ACC112 (cell line): ENCODE data around the gene CBFA2T2.
"Not testable (repeated sequence)": the region's sequence is repeated elsewhere in the genome, so short reads cannot be mapped to it uniquely, and the experiment has no call there.

Experiments
- H2AFZ ChIP-seq: fragments of 200-600 bp; sonication (generic); one replicate; pipeline ENCODE4 v1.6.0; 2017; ENCODE audit warnings: antibody characterized with exemption, low read length; ENCODE audit not compliant: unreplicated experiment
- H3K27ac ChIP-seq: fragments of 200-600 bp; sonication (generic); 2 replicates; pipeline ENCODE4 v1.5.1; 2014; ENCODE audit warnings: low read depth, mild to moderate bottlenecking, antibody characterized with exemption, low read length, moderate library complexity
- H3K27me3 ChIP-seq: fragments of 200-600 bp; sonication (generic); 2 replicates; pipeline ENCODE4 v1.6.1; 2014; ENCODE audit warnings: mild to moderate bottlenecking, antibody characterized with exemption, low read length, moderate library complexity, mixed read lengths; ENCODE audit not compliant: insufficient read depth
- H3K36me3 ChIP-seq: fragments of 200-600 bp; sonication (generic); 2 replicates; pipeline ENCODE4 v1.6.1; 2016; ENCODE audit warnings: mild to moderate bottlenecking, antibody characterized with exemption, low read length, moderate library complexity, mixed read lengths; ENCODE audit not compliant: insufficient read depth
- H3K4me1 ChIP-seq: fragments of 200-600 bp; sonication (generic); one replicate; pipeline ENCODE4 v1.6.1; 2016; ENCODE audit warnings: low read length, mixed read lengths; ENCODE audit not compliant: insufficient read depth, unreplicated experiment, control insufficient read depth
- H3K4me3 ChIP-seq: fragments of 200-600 bp; sonication (generic); 2 replicates; pipeline ENCODE4 v1.5.1; 2014; ENCODE audit warnings: mild to moderate bottlenecking, low read depth, low read length
- H3K79me2 ChIP-seq: fragments of 200-600 bp; sonication (generic); one replicate; pipeline ENCODE4 v1.6.0; 2016; ENCODE audit warnings: low read length; ENCODE audit not compliant: control insufficient read depth, unreplicated experiment, insufficient read depth

The CBFA2T2 gene

DNA sequence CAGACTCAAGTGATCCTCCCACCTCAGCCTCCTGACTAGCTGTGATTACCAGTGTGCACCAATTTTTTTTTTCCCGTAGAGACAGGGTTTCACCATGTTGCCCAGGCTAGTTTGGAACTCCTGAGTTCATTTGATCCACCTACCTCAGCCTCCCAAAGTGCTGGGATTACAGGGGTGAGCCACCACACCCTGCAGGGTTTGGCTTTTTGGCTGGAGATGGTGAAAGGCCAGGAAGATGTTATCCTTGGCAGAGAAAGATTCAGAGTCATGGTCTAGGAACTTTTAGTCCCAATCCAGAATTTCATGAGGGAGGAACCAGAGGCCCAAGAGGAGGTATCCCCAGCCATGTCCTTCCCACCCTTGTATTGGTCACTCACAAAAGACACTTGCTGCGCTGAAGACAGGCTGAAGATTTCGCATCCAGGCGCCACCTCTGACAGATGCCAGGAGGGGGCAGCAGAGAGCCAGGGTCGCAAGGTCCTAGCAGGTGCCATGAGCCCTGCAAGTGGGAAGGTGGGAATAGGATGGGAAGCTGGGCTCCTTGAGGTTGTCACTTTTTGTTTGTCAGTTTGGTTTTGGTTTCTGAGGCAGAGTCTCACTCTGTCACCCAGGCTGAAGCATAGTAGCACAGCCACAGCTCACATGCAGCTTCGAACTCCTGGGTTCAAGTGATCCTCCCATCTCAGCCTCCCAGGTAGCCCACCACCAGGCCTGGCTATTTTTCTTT, 32.8 kb upstream of the CBFA2T2 start:
- not testable (repeated sequence) for H2AFZ ChIP-seq, H3K27ac ChIP-seq, H3K79me2 ChIP-seq, H3K27me3 ChIP-seq, H3K4me1 ChIP-seq, H3K36me3 ChIP-seq, H3K4me3 ChIP-seq

DNA sequence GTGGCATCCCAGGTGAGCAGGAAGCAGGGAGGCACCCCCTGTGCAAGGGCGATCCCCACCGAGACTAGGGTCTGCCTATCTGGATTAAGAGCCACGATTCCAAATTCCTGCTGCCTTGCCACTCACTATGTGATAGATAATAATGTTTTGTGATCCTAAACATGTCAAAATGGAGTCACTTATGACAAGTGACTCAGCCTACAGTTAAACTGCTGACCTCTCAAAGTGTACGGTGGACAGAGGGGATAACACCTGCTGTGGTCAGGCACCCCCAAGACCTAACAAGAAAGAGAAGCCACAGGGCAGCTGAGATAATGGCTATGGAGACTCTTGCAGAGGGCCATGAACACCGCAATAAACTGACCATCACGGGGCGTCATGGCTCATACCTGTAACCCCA, 30.3 kb upstream of the CBFA2T2 start:
- Histone ChIP-seq H3K79me2 (no peaks in the 10 kb centered on the region), H3K27me3 (no peaks in the 10 kb centered on the region), H3K36me3 (no peaks in the 10 kb centered on the region), H2AFZ (no peak overlapping the region), H3K27ac (no peak overlapping the region), H3K4me1 (no peaks in the 10 kb centered on the region), H3K4me3 (no peak overlapping the region)

DNA sequence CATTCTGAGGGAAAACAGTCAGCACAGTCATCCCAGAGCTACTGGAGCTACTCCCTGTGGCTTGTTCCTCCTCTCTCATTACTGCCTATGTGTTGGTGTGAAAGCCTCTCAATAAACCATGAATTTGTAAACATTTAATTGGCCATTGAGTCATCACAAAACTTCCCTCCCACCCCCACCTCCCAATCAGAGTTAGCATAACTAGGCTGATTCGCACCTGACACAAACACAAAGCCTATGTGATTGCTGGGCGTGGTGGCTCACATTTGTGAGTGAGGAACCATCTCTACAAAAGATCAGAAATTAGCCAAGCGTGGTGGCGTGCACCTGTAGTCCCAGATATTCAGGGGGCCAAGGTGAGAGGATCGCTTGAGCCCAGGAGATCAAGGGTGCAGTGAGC, 29.2 kb upstream of the CBFA2T2 start:
- no peak overlapping the region for H2AFZ ChIP-seq
- H3K36me3 ChIP-seq = no peaks in the 10 kb centered on the region
- no peaks in the 10 kb centered on the region for H3K79me2 ChIP-seq
- no peaks in the 10 kb centered on the region for H3K4me1 ChIP-seq
- H3K4me3 ChIP-seq = no peak overlapping the region
- H3K27ac ChIP-seq = no peak overlapping the region
- no peaks in the 10 kb centered on the region for H3K27me3 ChIP-seq

DNA sequence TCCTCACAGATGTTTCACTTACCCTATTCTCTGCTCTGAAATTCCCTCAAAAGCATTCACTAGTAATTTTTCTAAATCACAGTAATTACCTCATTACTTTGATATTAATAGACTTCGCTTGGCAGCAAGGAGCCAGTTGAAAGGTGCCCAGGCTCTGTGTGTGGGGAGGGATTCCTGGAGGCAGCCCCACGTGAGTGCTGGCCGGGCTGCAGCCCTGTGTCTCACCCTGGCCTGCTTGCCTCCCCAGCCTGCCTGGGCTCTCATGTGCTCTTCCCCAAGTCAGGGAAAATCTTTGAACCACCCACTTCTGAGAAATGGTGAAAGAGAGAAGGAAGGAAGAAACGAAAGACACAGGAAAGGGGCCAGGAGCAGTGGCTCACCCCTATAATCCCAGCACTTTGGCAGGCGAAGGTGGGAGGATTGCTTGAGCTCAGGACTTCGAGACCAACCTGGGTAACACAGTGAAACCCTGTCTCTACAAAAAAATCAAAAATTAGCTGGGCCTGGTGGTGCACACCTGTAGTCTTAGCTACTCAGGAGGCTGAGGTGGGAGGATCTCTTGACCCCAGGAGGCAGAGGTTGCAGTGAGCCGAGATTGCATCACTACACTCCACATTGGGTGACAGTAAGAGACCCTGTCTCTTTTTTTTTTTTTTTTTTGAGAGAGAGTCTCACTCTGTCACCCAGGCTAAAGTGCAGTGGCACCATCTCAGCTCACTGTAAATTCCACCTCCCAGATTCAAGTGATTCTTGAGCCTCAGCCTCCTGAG, 26.4 kb upstream of the CBFA2T2 start:
- Histone ChIP-seq H3K79me2 (no peaks in the 10 kb centered on the region), H3K4me1 (no peaks in the 10 kb centered on the region), H3K4me3 (no peak overlapping the region), H3K27ac (no peak overlapping the region), H3K36me3 (no peaks in the 10 kb centered on the region), H2AFZ (no peak overlapping the region), H3K27me3 (no peaks in the 10 kb centered on the region)

DNA sequence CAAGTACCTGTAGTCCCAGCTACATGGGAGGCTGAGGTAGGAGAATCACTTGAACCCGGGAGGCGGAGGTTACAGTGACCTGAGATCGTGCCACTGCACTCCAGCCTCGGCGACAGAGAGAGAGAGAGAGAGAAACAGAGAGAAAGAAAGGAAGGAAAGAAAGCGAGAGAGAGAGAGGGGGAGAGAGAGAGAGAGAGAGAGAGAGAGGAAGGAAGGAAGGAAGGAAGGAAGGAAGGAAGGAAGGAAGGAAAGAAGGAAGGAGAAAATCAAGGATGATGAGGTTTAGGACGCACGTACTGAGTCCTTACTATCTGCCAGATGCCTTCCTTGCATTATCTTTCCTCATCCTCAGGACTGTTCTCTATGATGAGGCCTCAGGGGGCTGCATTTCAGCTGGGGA, 25.1 kb upstream of the CBFA2T2 start:
- not testable (repeated sequence) for H3K27ac ChIP-seq, H3K27me3 ChIP-seq, H3K79me2 ChIP-seq, H3K4me3 ChIP-seq, H3K4me1 ChIP-seq, H3K36me3 ChIP-seq, H2AFZ ChIP-seq

DNA sequence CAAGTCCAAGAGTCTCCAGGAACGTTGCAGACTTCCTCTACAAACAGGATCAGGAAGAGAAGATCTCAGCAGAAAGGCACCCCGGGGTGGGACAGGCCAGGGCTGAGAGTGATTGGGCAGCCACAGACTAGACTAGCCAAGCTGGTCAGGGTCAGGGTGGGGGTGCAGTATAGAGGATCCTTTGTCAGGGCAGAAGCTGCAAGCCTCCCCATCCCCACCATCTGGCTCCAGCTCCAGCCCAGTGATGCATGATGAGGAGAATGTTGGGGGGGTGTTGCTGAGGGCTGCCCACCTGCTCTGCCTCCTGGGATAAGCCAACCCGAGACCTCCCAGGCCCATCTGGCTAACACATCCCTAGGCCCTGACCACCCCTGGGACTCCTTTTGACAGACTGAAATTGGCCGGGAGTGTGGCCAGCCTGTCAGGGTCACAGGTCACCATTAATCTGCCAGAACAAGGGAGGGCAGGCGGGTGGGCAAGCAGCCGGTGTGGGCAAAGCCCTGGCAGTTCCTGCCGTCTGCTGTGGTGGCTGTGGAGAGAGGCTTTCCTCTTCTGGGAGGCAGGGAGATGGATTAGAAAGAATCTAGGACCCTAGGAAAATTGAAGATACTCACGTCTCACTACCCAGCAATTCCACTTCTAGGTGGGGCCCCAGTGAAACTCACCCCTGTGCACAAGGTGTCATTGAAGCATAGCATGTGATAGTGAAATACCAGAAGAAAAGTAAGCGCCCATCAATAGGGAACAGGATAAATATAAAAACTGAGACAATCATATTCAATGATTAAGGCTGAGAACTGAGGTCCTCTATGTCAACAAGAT, 24.2 kb upstream of the CBFA2T2 start:
- Histone ChIP-seq H3K36me3 (no peaks in the 10 kb centered on the region), H3K4me1 (no peaks in the 10 kb centered on the region), H2AFZ (no peak overlapping the region), H3K79me2 (no peaks in the 10 kb centered on the region), H3K27me3 (no peaks in the 10 kb centered on the region), H3K27ac (no peak overlapping the region), H3K4me3 (no peak overlapping the region)

DNA sequence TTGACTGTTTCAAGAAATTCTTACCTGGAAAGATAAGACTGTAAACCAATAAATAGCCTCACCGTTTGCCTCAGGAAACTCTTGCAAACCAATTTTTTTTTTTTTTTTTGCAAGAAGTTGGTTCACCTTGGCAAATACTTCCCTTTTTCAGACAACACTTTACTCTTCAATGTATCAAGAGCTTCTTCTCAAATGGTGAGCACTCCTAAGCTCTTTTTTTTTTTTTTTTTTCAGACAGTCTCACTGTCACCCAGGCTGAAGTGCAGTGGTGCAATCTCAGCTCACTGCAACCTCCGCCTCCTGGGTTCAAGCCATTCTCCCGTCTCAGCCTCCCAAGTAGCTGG, 23.6 kb upstream of the CBFA2T2 start:
- no peaks in the 10 kb centered on the region for H3K27me3 ChIP-seq
- no peaks in the 10 kb centered on the region for H3K79me2 ChIP-seq
- no peak overlapping the region for H3K27ac ChIP-seq
- H2AFZ ChIP-seq = no peak overlapping the region
- no peaks in the 10 kb centered on the region for H3K4me1 ChIP-seq
- H3K4me3 ChIP-seq = no peak overlapping the region
- no peaks in the 10 kb centered on the region for H3K36me3 ChIP-seq

DNA sequence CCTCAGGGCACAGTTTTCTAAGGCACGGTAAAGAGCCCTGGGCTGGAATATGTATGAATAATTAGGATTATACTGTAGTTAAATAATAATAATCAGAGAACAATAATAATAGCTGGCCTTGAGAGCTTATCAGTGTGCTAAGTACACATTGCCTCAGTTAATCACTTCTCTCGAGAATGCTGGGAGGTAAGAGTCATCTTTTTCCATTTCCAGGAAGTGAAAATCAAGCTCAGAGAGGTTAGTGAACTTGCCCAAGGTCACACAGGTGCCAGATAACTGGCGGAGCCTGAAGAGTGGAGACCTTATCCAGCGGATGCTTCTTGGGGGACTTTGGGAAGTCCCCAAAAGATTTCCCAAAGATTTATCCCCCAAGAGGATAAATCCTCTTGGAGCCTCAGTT, 19.4 kb upstream of the CBFA2T2 start:
- H3K4me1 ChIP-seq = no peaks in the 10 kb centered on the region
- no peak overlapping the region for H2AFZ ChIP-seq
- no peaks in the 10 kb centered on the region for H3K36me3 ChIP-seq
- H3K27ac ChIP-seq = no peak overlapping the region
- H3K4me3 ChIP-seq = no peak overlapping the region
- H3K79me2 ChIP-seq = no peaks in the 10 kb centered on the region
- H3K27me3 ChIP-seq = peaks cover 16% of the 10 kb centered on the region

DNA sequence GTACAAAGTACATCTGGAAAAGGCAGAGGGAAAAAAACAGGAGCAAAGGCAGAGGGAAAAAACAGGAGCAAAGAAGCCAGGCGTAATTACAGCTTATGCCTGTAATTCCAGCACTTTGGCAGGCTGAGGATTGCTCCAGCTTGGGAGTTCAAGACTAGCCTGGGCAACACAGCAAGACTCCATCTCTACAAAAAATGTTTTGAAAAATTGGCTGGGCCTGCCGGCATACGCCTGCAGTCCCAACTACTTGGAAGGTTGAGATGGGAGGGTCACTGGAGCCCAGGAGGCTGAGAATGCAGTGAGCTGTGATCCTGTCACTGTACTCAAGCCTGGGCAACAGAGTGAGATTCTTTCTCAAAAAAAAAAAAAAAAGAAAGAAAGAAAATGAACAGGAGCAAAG, 19.0 kb upstream of the CBFA2T2 start:
- H3K36me3 ChIP-seq = no peaks in the 10 kb centered on the region
- no peak overlapping the region for H3K27ac ChIP-seq
- no peak overlapping the region for H2AFZ ChIP-seq
- H3K4me3 ChIP-seq = no peak overlapping the region
- H3K4me1 ChIP-seq = no peaks in the 10 kb centered on the region
- no peaks in the 10 kb centered on the region for H3K79me2 ChIP-seq
- peaks cover 19% of the 10 kb centered on the region for H3K27me3 ChIP-seq

DNA sequence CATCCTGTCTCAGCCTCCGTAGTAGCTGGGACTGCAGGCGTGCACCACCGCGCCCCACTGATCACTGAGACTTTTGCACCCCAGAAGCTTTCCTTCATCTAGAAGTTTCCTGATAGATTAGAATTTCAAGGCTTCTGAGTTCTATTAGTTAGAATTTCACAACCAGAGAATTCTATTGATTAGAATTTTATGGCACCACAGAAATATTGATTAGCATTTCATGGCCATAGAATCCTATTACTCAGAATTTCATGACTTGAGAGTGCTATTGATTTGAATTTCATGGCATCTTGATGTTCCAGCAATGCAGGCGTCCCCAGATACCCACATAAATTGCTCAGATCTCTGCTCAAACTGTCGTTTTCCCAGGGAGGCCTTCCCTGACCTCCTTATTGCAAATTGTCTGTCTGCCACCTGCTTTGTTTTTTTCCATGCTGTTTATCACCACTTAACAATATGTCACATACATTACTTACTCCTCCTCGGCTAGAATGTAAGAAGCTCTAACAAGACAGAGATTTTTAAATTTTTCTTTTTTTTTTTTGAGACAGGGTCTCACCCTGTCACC, 16.9 kb upstream of the CBFA2T2 start:
- no peak overlapping the region for H3K4me3 ChIP-seq
- no peak overlapping the region for H3K27ac ChIP-seq
- no peak overlapping the region for H2AFZ ChIP-seq
- no peaks in the 10 kb centered on the region for H3K36me3 ChIP-seq
- no peaks in the 10 kb centered on the region for H3K4me1 ChIP-seq
- H3K27me3 ChIP-seq = peaks cover 19% of the 10 kb centered on the region
- H3K79me2 ChIP-seq = no peaks in the 10 kb centered on the region
